Camera-type eye (tissue), 1 donor: ENCODE data around the gene ULBP3. TPM values are rescaled to one million over a fixed set of nuclear protein-coding genes. Genes with fewer than 3 reads are reported as not detected.

Experiments used
- total RNA-seq: library from RNA; depleted of rRNA; stranded (reverse); fragments of >200 nt; gene quantifications from one replicate; pipeline ENCODE4 v1.2.3, GENCODE V29; 2014

The ULBP3 gene
- total RNA-seq = 4.2 TPM

GRCh38 chr6:150068720-150069648 is at the start of gene ULBP3:
TSS of gene ULBP3 (minus strand) at chr6:150069121. CDS start at chr6:150069066, 55 bp downstream.

GRCh38 chr6:150025201-150025917 is 43.6 kb downstream of the ULBP3 start, which contains the start of gene RAET1L:
TSS of gene RAET1L (minus strand) at chr6:150025532. CDS start at chr6:150025471, 61 bp downstream.

Other genes with a start within 250 kb of the ULBP3 start
- gene LRP11, start 204.8 kb downstream of the ULBP3 start, total RNA-seq = 39.4 TPM
- gene RAET1E, start 171.0 kb downstream of the ULBP3 start, total RNA-seq = 0.22 TPM
- gene RAET1G, start 146.0 kb downstream of the ULBP3 start, total RNA-seq = not detected
- gene ULBP2, start 127.1 kb downstream of the ULBP3 start, total RNA-seq = 1.8 TPM
- gene ULBP1, start 105.2 kb downstream of the ULBP3 start, total RNA-seq = 0.60 TPM
- not detected for gene RAET1L, start 43.6 kb downstream of the ULBP3 start, total RNA-seq
- 5.1 TPM for gene PPP1R14C, start 73.9 kb upstream of the ULBP3 start, total RNA-seq